Spleen (tissue), 7 donors: Measurements from ENCODE around the gene MAPK1.

Source experiments
- POLR2A ChIP-seq, 3 donors: fragments of 450-650 bp; IDR thresholded peaks; one replicate each; pipeline ENCODE4 v1.5.1; 2017; ENCODE audit warnings: antibody characterized with exemption in 3 of 3, mild to moderate bottlenecking in 1 of 3
- TF ChIP-seq, protein P1 (sequence below), 11 experiments: fragments of 200-600 bp in 7 of 11; fragments of 450-650 bp in 4 of 11; sonication (generic) in 4 of 11; IDR thresholded peaks in 8 of 11; conservative IDR thresholded peaks in 3 of 11; 1 replicate in 7 of 11; 2 replicates in 4 of 11; pipeline versions ENCODE4 v1.4.0 to v1.8.0; 2016 to 2021; ENCODE audit warnings: antibody characterized with exemption in 11 of 11, inconsistent platforms in 4 of 11, mild to moderate bottlenecking in 1 of 11
- donor health status: DM: no; HTN: no; CAD: no; lungs with moderate emphysema.
- donor health status: DM: no; HTN: no; CAD: no.
- donor health status: DM: no; HTN: no; CAD: no.

DNA sequence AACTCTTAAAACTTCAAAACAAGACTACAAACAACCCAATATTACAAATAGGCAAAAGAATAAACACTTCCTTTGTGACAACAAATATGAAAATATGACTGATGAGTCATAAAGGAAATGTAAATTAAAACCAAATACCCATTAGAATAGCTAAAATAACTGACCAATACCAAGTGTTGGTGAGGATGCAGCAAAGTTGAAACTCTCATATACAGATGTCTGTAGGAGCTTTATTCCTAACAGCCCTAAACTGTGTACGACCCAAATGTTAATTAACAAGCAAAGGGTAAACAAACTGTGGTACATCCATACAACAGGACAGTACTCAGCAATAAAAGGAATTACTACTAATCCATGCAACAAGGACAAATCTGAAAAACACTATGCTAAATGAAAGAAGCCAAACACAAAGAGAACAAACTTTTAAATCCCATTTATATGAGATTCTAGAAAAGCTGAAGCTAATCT, 43.0 kb downstream of the MAPK1 start:
- TF ChIP-seq, protein P1, sequence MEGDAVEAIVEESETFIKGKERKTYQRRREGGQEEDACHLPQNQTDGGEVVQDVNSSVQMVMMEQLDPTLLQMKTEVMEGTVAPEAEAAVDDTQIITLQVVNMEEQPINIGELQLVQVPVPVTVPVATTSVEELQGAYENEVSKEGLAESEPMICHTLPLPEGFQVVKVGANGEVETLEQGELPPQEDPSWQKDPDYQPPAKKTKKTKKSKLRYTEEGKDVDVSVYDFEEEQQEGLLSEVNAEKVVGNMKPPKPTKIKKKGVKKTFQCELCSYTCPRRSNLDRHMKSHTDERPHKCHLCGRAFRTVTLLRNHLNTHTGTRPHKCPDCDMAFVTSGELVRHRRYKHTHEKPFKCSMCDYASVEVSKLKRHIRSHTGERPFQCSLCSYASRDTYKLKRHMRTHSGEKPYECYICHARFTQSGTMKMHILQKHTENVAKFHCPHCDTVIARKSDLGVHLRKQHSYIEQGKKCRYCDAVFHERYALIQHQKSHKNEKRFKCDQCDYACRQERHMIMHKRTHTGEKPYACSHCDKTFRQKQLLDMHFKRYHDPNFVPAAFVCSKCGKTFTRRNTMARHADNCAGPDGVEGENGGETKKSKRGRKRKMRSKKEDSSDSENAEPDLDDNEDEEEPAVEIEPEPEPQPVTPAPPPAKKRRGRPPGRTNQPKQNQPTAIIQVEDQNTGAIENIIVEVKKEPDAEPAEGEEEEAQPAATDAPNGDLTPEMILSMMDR (IDR thresholded peaks at IDR 0.05 in 8 of 11, conservative IDR thresholded peaks at IDR 0.05 in 3 of 11) = no peak
- TF ChIP-seq POLR2A (IDR thresholded peaks at IDR 0.05) = no peak
